HG03432 (cell line): ENCODE results near the gene RBM20.
A peak's percentile ranks its signal among the peaks of the same experiment; 100 is the strongest.
"Not testable (repeated sequence)": the region's sequence is repeated elsewhere in the genome, so short reads cannot be mapped to it uniquely, and the experiment has no call there.

ENCODE experiments used
- ATAC-seq: cut with Tn5 transposase; IDR thresholded peaks from one replicate; pipeline ENCODE4 v1.9.1; 2021; ENCODE audit warnings: mild to moderate bottlenecking, moderate library complexity; ENCODE audit not compliant: unreplicated experiment

RBM20 gene

GRCh38 chr10:110727785-110728184 lies 83.6 kb downstream of the RBM20 start:
- ATAC-seq = not testable (repeated sequence)

GRCh38 chr10:110730345-110731050 lies 86.4 kb downstream of the RBM20 start:
- no peak for ATAC-seq

- ATAC-seq = no peak
Measured at GRCh38 chr10:110733218-110733952, 89.2 kb downstream of the RBM20 start.

- ATAC-seq = no peak
Measured at GRCh38 chr10:110735620-110736027, 91.5 kb downstream of the RBM20 start.

GRCh38 chr10:110737886-110738634 lies 93.9 kb downstream of the RBM20 start:
- ATAC-seq = no peak

GRCh38 chr10:110739811-110740271 lies 95.7 kb downstream of the RBM20 start:
- ATAC-seq = no peak

GRCh38 chr10:110742801-110743200 lies 98.7 kb downstream of the RBM20 start:
- no peak for ATAC-seq

GRCh38 chr10:110744782-110745181 lies 100.6 kb downstream of the RBM20 start:
- no peak for ATAC-seq

GRCh38 chr10:110746254-110746826 lies 102.2 kb downstream of the RBM20 start:
- peak; percentile 53 for ATAC-seq

- peak; percentile 29 for ATAC-seq
Measured at GRCh38 chr10:110746969-110747608, 103.0 kb downstream of the RBM20 start.

- no peak for ATAC-seq
Measured at GRCh38 chr10:110747609-110748464, 103.7 kb downstream of the RBM20 start.

GRCh38 chr10:110748970-110749369 lies 104.8 kb downstream of the RBM20 start:
- no peak for ATAC-seq

- no peak for ATAC-seq
Measured at GRCh38 chr10:110750931-110751330, 106.8 kb downstream of the RBM20 start.

- no peak for ATAC-seq
Measured at GRCh38 chr10:110751850-110752249, 107.7 kb downstream of the RBM20 start.

- no peak for ATAC-seq
Measured at GRCh38 chr10:110753462-110753861, 109.3 kb downstream of the RBM20 start.

GRCh38 chr10:110754375-110755105 lies 110.4 kb downstream of the RBM20 start:
- ATAC-seq = peak; percentile 48

- no peak for ATAC-seq
Measured at GRCh38 chr10:110755781-110756180, 111.6 kb downstream of the RBM20 start.

- no peak for ATAC-seq
Measured at GRCh38 chr10:110756876-110757275, 112.7 kb downstream of the RBM20 start.

- ATAC-seq = no peak
Measured at GRCh38 chr10:110757586-110757985, 113.5 kb downstream of the RBM20 start.
